ENCODE measurements around the gene HSPA4L. TPM values are rescaled to one million over a fixed set of nuclear protein-coding genes. Genes with fewer than 3 reads are reported as not detected.

HSPA4L gene
- total RNA-seq, 1 experiment from 2014 or later: 6.9 TPM

GRCh38 chr4:127832585-127832984, 50.5 kb downstream of the HSPA4L start:
- H3K9me3 Mint-ChIP-seq: no peaks in the 10 kb centered on the region
- H3K36me3 Mint-ChIP-seq: no peaks in the 10 kb centered on the region
- CTCF ChIA-PET: interaction anchor here (1.8 kb wide), 1 partner anchor 219 kb away, joined by 5 read pairs; no protein-coding TSS in a partner anchor
- peak overlapping the region; percentile 53; the same call in 1 of the 2 replicates for H3K27ac Mint-ChIP-seq
- ATAC-seq (no peak), DNase-seq (ENCODE audit: low spot score) (no peak)
- POLR2A ChIA-PET: no interaction called here
- H3K4me1 Mint-ChIP-seq: no peaks in the 10 kb centered on the region
- no peak for TF ChIP-seq IRF2 (CRISPR knock-in tag; IDR thresholded peaks at IDR 0.05; ENCODE audit: borderline replicate concordance, low read depth)
- no peak for TF ChIP-seq RELA (CRISPR knock-in tag; IDR thresholded peaks at IDR 0.05; ENCODE audit: borderline replicate concordance)
- TF ChIP-seq NFYB (CRISPR knock-in tag; conservative IDR thresholded peaks at IDR 0.05; ENCODE audit: low read depth): no peak
- no peak for TF ChIP-seq GABPB1 (CRISPR knock-in tag; IDR thresholded peaks at IDR 0.05)
- no peak for TF ChIP-seq ZNF512 (CRISPR knock-in tag; IDR thresholded peaks at IDR 0.05; ENCODE audit: borderline replicate concordance)
- no peak for TF ChIP-seq TCF7 (CRISPR knock-in tag; IDR thresholded peaks at IDR 0.05; ENCODE audit: low read depth)
- no peaks in the 10 kb centered on the region for H3K27me3 Mint-ChIP-seq (ENCODE audit: low read depth)
- H3K4me3 Mint-ChIP-seq: no peak overlapping the region

GRCh38 chr4:127843704-127844600, 61.8 kb downstream of the HSPA4L start:
- Mint-ChIP-seq H3K9me3 (peaks cover 10% of the 10 kb centered on the region), H3K4me3 (no peak overlapping the region), H3K27ac (0 out of 2 replicates have a peak overlapping the region, but pooled peaks have one; percentile 35), H3K4me1 (peaks cover 34% of the 10 kb centered on the region), H3K27me3 (ENCODE audit: low read depth) (no peaks in the 10 kb centered on the region), H3K36me3 (peaks cover 4% of the 10 kb centered on the region)
- ATAC-seq (peak; percentile 64), DNase-seq (ENCODE audit: low spot score) (no peak)
- ChIA-PET CTCF (no interaction called here), POLR2A (no interaction called here)
- TF ChIP-seq ELF4 (CRISPR knock-in tag; IDR thresholded peaks at IDR 0.05; ENCODE audit: low read depth) (no peak), MAX (CRISPR knock-in tag; IDR thresholded peaks at IDR 0.05) (0 out of 2 replicates have a peak, but pooled peaks have one; percentile 30)

- Mint-ChIP-seq H3K27me3 (ENCODE audit: low read depth) (no peaks in the 10 kb centered on the region), H3K36me3 (peaks cover 8% of the 10 kb centered on the region), H3K27ac (no peak overlapping the region), H3K4me1 (peaks cover 37% of the 10 kb centered on the region), H3K9me3 (peaks cover 14% of the 10 kb centered on the region), H3K4me3 (no peak overlapping the region)
- TF ChIP-seq MLX (CRISPR knock-in tag; IDR thresholded peaks at IDR 0.05): no peak
- no peak for TF ChIP-seq ARID4B (CRISPR knock-in tag; IDR thresholded peaks at IDR 0.05; ENCODE audit: borderline replicate concordance)
- TF ChIP-seq GRHL2 (CRISPR knock-in tag; IDR thresholded peaks at IDR 0.05; ENCODE audit: insufficient replicate concordance, severe bottlenecking): no peak
- TF ChIP-seq USF1 (CRISPR knock-in tag; IDR thresholded peaks at IDR 0.05): no peak
- no peak for TF ChIP-seq RELA (CRISPR knock-in tag; IDR thresholded peaks at IDR 0.05; ENCODE audit: borderline replicate concordance)
- TF ChIP-seq TP53 (CRISPR knock-in tag; IDR thresholded peaks at IDR 0.05): no peak
- POLR2A ChIA-PET: no interaction called here
- CTCF ChIA-PET: no interaction called here
- DNase-seq (ENCODE audit: low spot score): no peak
- ATAC-seq: no peak
Observed at GRCh38 chr4:127844601-127845116, 62.5 kb downstream of the HSPA4L start.
